Sigmoid colon (tissue), 7 donors: Measurements from ENCODE around the gene PMM1. TPM values are rescaled to one million over a fixed set of nuclear protein-coding genes. Genes with fewer than 3 reads are reported as not detected.

Experiments used
- DNase-seq: peaks from one replicate; pipeline ENCODE4 v3.0.0-alpha.2; 2019
- H3K27ac ChIP-seq, 4 donors: fragments of 200-600 bp; sonication (generic); one replicate each; pipeline ENCODE4 v1.5.1; 2016 to 2019; ENCODE audit warnings: mild to moderate bottlenecking in 1 of 4
- H3K27me3 ChIP-seq, 3 donors: fragments of 200-600 bp; sonication (generic); one replicate each; pipeline ENCODE4 v1.5.1; 2019; ENCODE audit warnings: mild to moderate bottlenecking in 1 of 3
- H3K36me3 ChIP-seq, 4 donors: fragments of 200-600 bp; sonication (generic); one replicate each; pipeline ENCODE4 v1.5.1; 2016 to 2019
- H3K4me1 ChIP-seq, 4 donors: fragments of 200-600 bp; sonication (generic); one replicate each; pipeline ENCODE4 v1.5.1; 2017 to 2019
- H3K4me3 ChIP-seq, 4 donors: fragments of 200-600 bp; sonication (generic); one replicate each; pipeline ENCODE4 v1.5.1; 2017 to 2019; ENCODE audit warnings: mild to moderate bottlenecking in 2 of 4, moderate library complexity in 1 of 4
- H3K9me3 ChIP-seq, 4 donors: fragments of 200-600 bp in 3 of 4; sonication (generic) in 3 of 4; one replicate each; pipeline versions ENCODE4 v1.5.1 to v1.6.1; 2013 to 2019
- CTCF ChIP-seq, 4 experiments: fragments of 450-650 bp in 3 of 4; fragments of 200-600 bp in 1 of 4; IDR thresholded peaks; one replicate each; pipeline ENCODE4 v1.5.1; 2016 to 2019; ENCODE audit warnings: antibody characterized with exemption in 4 of 4, mild to moderate bottlenecking in 3 of 4, moderate library complexity in 2 of 4
- EP300 ChIP-seq, 4 donors: sonication (generic); formaldehyde crosslinking; IDR thresholded peaks; one replicate each; pipeline ENCODE4 v1.6.1; 2017; ENCODE audit warnings: antibody characterized with exemption in 4 of 4
- POLR2A ChIP-seq, 2 donors: fragments of 450-650 bp; IDR thresholded peaks; one replicate each; pipeline ENCODE4 v1.6.1; 2016; ENCODE audit warnings: antibody characterized with exemption in 2 of 2, mild to moderate bottlenecking in 2 of 2, moderate library complexity in 2 of 2
- POLR2AphosphoS5 ChIP-seq, 4 donors: sonication (generic); formaldehyde crosslinking; IDR thresholded peaks; one replicate each; pipeline ENCODE4 v1.6.1; 2017; ENCODE audit warnings: antibody characterized with exemption in 4 of 4
- WGBS, 2 donors: extraction: QIAGEN DNeasy Blood & Tissue Kit; methylation state at CpG; one replicate each; pipeline ENCODE4 v1.1.7; 2013; 5-methylcytosine and 5-hydroxymethylcytosine counted together
- intact Hi-C: fragments of 100-400 bp; cut with DNase I; formaldehyde crosslinking; loops from one replicate; pipeline ENCODE4 v1.15.1; 2023
- polyA plus RNA-seq, 3 donors: library from polyadenylated mRNA; stranded (reverse); fragments of 200-250 nt; gene quantifications; one replicate each; pipeline ENCODE4 v1.2.3, GENCODE V29; 2013
- total RNA-seq, 4 donors: library from RNA; depleted of rRNA; stranded (reverse); fragments of >200 nt; gene quantifications; one replicate each; pipeline ENCODE4 v1.1.0, GENCODE V29; 2016
- donor health status: healthy with polysubstance abuse.
- donor health status: Bipolar disorder and iron deficiency.
- donor health status: healthy.

The PMM1 gene
- total and polyA plus RNA-seq, 7 donors: 35.0 to 102 (median 52.4) TPM

DNA sequence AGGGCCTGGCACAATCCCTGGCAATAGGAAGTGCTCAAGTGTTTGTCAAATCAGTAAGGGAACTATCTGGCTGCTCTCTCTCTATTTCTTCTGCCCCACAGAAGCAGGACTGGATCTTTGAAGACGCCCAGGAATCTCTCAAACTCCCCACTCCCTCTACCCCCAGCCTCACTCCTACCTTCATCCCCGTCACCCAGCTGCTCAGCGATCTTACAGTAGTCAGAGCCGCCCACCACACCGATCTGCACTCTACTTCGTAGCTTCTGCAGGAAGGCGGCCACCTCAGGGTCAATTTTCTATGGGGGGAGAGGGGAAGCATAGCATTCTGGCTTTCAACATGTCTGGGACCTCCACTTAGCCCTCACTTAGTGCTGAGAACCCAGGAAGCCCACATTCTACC lies 3.7 kb downstream of the PMM1 start:
- no peak for DNase-seq
- intact Hi-C loops: no loop called here
- H3K27me3 ChIP-seq: no peaks in the 10 kb centered on the region
- TF ChIP-seq CTCF (IDR thresholded peaks at IDR 0.05): no peak
- TF ChIP-seq POLR2A (IDR thresholded peaks at IDR 0.05): no peak
- TF ChIP-seq POLR2AphosphoS5 (IDR thresholded peaks at IDR 0.05): no peak
- TF ChIP-seq EP300 (IDR thresholded peaks at IDR 0.05): no peak
- no peak overlapping the region for H3K4me3 ChIP-seq
- H3K9me3 ChIP-seq: no peaks in the 10 kb centered on the region
- H3K27ac ChIP-seq: no peak overlapping the region
- H3K4me1 ChIP-seq: peaks cover 0 to 24% (median 17%) of the 10 kb centered on the region in 4 donors
- WGBS, 2 donors: 95% methylated on average over 7 of the region's 7 CpGs
- peaks cover 0 to 41% (median 12%) of the 10 kb centered on the region in 4 donors for H3K36me3 ChIP-seq

DNA sequence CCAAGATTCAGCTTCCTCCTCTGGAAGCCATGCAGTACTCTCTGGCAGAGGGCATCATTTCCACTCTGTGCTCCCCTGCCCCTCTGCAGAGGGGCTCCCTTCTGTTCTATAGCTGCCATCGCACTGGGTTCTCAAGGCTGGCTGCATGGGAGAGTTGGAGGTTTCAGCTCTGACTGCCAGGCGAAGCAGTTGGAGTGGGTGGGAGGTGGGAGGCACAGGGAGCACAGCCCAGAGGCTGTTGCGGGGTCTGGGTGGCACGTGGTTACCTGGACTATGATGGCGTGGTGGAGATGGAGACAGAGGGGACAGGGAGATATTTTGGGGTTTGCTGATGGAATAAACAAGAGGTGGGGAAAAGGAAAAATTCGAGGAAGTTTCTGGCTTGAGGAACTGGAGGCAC lies 4.8 kb downstream of the PMM1 start:
- no peaks in the 10 kb centered on the region for H3K9me3 ChIP-seq
- peaks cover 0 to 15% (median 14%) of the 10 kb centered on the region in 4 donors for H3K4me1 ChIP-seq
- no peak overlapping the region for H3K27ac ChIP-seq
- TF ChIP-seq POLR2AphosphoS5 (IDR thresholded peaks at IDR 0.05) (no peak), CTCF (IDR thresholded peaks at IDR 0.05) (no peak), EP300 (IDR thresholded peaks at IDR 0.05) (no peak), POLR2A (IDR thresholded peaks at IDR 0.05) (no peak)
- no peaks in the 10 kb centered on the region for H3K27me3 ChIP-seq
- DNase-seq: no peak
- intact Hi-C loops: no loop called here
- H3K4me3 ChIP-seq: no peak overlapping the region
- 89 to 92% methylated on average over 6 of the region's 6 CpGs for WGBS, 2 donors
- peaks cover 0 to 48% (median 16%) of the 10 kb centered on the region in 4 donors for H3K36me3 ChIP-seq

GRCh38 chr22:41582694-41583093 lies 6.9 kb downstream of the PMM1 start:
- WGBS, 2 donors: 91% methylated on average over 8 of the region's 8 CpGs
- intact Hi-C loops: no loop called here
- Histone ChIP-seq H3K9me3 (no peaks in the 10 kb centered on the region), H3K27me3 (no peaks in the 10 kb centered on the region), H3K36me3 (peaks cover 10 to 69% (median 26%) of the 10 kb centered on the region in 4 donors), H3K4me1 (no peaks in the 10 kb centered on the region), H3K27ac (no peak overlapping the region), H3K4me3 (no peak overlapping the region)
- TF ChIP-seq POLR2A (IDR thresholded peaks at IDR 0.05) (no peak), EP300 (IDR thresholded peaks at IDR 0.05) (no peak), POLR2AphosphoS5 (IDR thresholded peaks at IDR 0.05) (no peak), CTCF (IDR thresholded peaks at IDR 0.05) (no peak)
- DNase-seq: no peak

GRCh38 chr22:41579997-41580355 lies 9.7 kb downstream of the PMM1 start:
- Histone ChIP-seq H3K9me3 (no peaks in the 10 kb centered on the region), H3K27ac (no peak overlapping the region), H3K4me3 (no peak overlapping the region), H3K36me3 (peaks cover 10 to 80% (median 30%) of the 10 kb centered on the region in 4 donors), H3K27me3 (no peaks in the 10 kb centered on the region), H3K4me1 (peaks cover 0 to 6% (median 6%) of the 10 kb centered on the region in 4 donors)
- intact Hi-C loops: no loop called here
- 92% methylated on average over 6 of the region's 6 CpGs for WGBS, 2 donors
- TF ChIP-seq CTCF (IDR thresholded peaks at IDR 0.05) (no peak), EP300 (IDR thresholded peaks at IDR 0.05) (no peak), POLR2A (IDR thresholded peaks at IDR 0.05) (no peak), POLR2AphosphoS5 (IDR thresholded peaks at IDR 0.05) (no peak)
- DNase-seq: no peak
